ENCODE data around the gene DCUN1D3.
"Not testable (repeated sequence)": the region's sequence is repeated elsewhere in the genome, so short reads cannot be mapped to it uniquely, and the experiment has no call there.

DNA sequence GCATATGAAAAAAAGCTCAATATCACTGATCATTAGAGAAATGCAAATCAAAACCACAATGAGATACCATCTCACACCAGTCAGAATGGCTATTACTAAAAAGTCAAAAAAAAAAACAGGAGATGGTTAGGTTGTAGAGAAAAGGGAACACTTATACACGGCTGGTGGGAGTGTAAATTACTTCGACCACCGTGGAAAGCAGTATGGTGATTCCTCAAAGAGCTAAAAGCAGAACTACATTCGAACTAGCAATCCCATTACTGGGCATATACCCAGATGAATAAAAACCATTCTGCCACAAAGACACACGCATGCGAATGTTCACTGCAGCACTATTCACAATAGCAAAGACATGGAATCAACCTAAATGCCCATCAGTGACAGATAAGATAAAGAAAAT lies 35.8 kb downstream of the DCUN1D3 start:
- TF ChIP-seq, protein P1, sequence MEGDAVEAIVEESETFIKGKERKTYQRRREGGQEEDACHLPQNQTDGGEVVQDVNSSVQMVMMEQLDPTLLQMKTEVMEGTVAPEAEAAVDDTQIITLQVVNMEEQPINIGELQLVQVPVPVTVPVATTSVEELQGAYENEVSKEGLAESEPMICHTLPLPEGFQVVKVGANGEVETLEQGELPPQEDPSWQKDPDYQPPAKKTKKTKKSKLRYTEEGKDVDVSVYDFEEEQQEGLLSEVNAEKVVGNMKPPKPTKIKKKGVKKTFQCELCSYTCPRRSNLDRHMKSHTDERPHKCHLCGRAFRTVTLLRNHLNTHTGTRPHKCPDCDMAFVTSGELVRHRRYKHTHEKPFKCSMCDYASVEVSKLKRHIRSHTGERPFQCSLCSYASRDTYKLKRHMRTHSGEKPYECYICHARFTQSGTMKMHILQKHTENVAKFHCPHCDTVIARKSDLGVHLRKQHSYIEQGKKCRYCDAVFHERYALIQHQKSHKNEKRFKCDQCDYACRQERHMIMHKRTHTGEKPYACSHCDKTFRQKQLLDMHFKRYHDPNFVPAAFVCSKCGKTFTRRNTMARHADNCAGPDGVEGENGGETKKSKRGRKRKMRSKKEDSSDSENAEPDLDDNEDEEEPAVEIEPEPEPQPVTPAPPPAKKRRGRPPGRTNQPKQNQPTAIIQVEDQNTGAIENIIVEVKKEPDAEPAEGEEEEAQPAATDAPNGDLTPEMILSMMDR (IDR thresholded peaks at IDR 0.05; ENCODE audit: extremely low read depth in 1 of 2, insufficient read depth in 1 of 2, low read depth in 1 of 2, low read length in 2 of 2), result not testable (repeated sequence)
- not testable (repeated sequence) for TF ChIP-seq MYC (IDR thresholded peaks at IDR 0.05; ENCODE audit: low read depth, low read length); POLR2AphosphoS5 (IDR thresholded peaks at IDR 0.05; ENCODE audit: insufficient read depth, low read depth, low read length)

Measured in endothelial cell of umbilical vein (primary cell).